Hematopoietic multipotent progenitor cell treated with erythropoietin and hydrocortisone succinate and interleukin-3 and kit ligand, for 8 days (in vitro differentiated cells): ENCODE data around the gene BCAN.
A peak's percentile ranks its signal among the peaks of the same experiment; 100 is the strongest.

Experiments
- DNase-seq: peaks from one replicate; pipeline ENCODE4 v3.0.0-alpha.2; 2015

BCAN gene

DNA sequence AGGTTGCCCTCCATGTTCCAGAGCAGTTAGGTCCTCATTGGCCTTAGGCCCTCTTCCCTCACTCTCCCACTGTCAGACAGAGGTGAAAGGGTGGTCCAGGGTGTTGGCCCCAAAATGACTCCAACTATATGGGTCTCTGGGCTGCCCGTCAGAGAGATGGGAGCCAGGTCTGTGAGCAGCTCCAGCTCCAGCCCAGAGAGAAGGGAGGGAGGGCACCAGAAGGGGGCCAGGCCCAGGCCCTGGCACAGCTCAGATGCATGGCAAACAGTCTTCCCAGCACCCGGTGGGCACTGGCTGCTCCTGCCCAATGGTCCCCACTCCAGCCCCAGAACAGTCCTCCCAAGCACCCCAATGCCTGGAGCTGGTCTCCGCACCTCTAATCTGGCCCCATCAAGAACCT is 2.2 kb downstream of the BCAN start:
- no peak for DNase-seq

DNA sequence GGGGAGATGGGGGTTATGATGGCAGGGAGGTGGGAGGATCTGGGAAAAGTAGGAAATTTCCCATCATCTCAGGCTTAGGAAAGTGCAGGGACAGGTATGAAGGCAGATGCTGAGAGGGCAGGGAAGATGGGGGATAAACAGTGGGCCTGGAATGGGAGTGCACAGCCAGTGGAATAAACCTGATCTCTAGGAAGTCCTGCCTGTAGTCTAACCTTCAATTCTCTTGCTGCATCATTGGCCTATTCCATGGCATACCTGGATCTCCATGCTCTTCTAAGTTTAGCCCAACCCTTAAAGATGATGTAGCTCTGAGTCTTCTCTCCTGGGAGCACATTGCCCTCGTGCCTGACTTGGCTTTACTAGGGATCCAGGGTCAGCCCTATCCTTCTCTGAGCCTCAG is 2.7 kb downstream of the BCAN start:
- no peak for DNase-seq

DNA sequence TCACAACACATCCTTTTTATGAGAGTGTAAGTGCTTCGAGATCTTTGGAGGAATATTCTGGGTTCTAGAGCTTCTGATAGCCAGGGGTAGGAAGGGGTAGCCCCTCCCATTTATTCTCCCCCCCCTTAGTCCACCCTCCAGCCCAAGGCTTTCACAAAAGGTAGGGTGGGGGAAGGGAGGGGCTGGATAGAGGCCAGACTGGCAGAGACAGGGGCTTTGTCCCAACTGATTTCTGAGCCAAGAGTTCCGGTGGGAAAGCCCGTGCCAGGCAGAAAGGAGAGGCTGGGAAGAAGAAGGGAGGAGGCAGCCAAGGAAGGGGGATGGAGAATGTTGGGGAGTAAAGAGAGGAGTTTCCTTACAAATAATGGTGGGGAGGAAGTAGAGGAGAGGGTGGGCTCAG is 3.1 kb downstream of the BCAN start:
- DNase-seq = no peak

DNA sequence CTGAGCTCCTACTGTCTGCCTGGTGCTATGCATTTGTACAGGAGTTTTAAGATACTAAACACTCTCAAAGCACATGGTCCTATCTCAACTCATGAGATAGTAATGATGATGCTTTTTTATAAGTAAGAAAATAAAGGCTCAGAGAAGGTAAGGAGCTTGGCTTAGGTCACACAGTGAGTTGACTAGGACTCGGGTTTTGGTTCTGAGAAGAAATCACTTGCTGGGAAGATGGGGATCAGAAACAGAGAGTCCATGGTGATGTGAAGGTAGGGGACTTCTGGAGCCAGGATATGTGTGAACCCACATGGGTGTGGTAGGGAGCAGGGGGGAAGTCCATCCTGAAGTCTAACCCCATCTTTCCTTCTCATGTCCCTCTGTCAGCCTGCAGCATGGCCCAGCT is 3.7 kb downstream of the BCAN start:
- no peak for DNase-seq

DNA sequence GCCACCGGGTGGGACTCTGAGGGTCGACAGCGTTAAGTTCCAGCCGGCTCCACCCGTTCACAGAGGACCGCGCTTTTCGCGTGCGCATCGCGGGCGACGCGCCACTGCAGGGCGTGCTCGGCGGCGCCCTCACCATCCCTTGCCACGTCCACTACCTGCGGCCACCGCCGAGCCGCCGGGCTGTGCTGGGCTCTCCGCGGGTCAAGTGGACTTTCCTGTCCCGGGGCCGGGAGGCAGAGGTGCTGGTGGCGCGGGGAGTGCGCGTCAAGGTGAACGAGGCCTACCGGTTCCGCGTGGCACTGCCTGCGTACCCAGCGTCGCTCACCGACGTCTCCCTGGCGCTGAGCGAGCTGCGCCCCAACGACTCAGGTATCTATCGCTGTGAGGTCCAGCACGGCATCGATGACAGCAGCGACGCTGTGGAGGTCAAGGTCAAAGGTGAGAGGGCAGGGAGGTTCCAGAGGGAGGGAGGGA is 4.9 kb downstream of the BCAN start:
- DNase-seq = no peak

DNA sequence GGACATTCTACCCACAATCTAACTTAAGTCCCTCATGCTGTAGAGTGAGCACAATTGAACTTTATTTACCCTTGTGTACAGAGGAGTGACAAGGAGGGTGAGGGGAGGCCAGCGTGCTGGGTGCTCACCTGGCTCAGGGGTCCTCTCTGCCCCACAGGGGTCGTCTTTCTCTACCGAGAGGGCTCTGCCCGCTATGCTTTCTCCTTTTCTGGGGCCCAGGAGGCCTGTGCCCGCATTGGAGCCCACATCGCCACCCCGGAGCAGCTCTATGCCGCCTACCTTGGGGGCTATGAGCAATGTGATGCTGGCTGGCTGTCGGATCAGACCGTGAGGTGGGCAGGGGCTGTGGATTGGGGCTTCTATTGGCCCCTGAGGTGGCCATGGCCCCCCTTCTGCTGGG is 5.4 kb downstream of the BCAN start:
- no peak for DNase-seq

DNA sequence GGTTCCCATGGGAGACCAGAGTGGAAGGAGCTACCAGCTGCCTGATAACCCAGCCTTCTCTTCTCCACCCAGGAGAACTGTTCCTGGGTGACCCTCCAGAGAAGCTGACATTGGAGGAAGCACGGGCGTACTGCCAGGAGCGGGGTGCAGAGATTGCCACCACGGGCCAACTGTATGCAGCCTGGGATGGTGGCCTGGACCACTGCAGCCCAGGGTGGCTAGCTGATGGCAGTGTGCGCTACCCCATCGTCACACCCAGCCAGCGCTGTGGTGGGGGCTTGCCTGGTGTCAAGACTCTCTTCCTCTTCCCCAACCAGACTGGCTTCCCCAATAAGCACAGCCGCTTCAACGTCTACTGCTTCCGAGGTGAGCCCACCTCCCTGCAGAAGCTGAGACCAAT is 6.6 kb downstream of the BCAN start:
- no peak for DNase-seq

DNA sequence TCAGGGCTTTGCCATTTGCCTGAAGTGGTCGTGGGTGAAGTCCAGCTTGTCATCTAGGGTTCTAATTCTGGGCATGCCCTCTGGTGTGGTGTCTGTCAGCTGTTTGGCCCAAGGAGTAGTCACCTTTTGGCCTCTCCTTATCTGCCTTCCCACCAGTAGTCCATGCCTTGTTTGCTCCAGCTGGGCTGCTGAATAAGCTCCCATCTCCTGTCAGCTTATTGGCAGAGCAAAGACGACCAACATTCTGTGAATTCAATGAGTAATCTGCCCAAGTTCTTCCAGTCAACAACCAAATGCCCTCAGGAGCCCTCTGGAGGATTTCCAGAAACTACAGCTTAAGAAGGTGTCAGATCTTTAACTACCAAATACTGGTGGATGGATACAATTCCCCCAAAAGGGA is 7.0 kb downstream of the BCAN start:
- no peak for DNase-seq

DNA sequence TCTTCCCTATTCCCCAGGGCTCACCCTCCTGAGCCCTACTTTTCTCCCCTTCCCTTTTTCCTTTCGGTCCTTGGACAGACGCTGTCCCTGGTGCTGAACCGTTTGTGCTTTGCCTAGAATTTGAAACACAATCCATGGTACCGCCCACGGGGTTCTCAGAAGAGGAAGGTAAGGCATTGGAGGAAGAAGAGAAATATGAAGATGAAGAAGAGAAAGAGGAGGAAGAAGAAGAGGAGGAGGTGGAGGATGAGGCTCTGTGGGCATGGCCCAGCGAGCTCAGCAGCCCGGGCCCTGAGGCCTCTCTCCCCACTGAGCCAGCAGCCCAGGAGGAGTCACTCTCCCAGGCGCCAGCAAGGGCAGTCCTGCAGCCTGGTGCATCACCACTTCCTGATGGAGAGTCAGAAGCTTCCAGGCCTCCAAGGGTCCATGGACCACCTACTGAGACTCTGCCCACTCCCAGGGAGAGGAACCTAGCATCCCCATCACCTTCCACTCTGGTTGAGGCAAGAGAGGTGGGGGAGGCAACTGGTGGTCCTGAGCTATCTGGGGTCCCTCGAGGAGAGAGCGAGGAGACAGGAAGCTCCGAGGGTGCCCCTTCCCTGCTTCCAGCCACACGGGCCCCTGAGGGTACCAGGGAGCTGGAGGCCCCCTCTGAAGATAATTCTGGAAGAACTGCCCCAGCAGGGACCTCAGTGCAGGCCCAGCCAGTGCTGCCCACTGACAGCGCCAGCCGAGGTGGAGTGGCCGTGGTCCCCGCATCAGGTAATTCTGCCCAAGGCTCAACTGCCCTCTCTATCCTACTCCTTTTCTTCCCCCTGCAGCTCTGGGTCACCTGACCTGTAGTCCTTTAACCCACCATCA is 10.4 kb downstream of the BCAN start:
- peak; percentile 54 for DNase-seq

DNA sequence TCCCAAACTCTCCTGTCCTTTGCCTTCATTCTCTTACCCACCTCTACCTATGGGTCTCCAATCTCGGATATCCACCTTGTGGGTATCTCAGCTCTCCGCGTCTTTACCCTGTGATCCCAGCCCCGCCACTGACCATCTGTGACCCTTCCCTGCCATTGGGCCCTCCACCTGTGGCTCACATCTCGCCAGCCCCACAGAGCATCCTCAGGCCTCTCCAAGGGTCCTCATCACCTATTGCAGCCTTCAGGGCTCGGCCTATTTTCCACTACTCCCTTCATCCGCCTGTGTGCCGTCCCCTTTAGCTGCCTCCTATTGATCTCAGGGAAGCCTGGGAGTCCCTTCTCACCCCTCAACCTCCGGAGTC is 11.1 kb downstream of the BCAN start:
- DNase-seq = no peak

DNA sequence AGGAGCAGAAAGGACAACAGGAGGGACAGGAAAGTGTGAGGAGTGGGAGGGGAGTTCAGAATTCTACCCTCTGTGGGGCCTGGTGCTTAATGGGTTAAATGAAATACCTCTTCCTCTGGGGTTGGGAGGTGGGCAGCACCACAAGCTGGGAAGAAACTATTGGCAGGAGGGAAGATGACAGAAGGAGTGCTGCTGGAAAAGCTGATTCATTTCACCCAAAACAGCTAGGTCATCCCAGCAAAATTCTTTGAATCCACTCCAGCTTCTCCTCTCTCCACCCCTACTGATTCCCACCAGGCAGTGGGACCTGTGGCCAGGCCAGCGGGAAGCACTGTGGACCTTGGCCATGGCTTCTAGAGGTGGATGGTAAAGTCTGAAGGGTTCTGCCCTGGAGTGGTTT is 12.8 kb downstream of the BCAN start:
- DNase-seq = no peak

DNA sequence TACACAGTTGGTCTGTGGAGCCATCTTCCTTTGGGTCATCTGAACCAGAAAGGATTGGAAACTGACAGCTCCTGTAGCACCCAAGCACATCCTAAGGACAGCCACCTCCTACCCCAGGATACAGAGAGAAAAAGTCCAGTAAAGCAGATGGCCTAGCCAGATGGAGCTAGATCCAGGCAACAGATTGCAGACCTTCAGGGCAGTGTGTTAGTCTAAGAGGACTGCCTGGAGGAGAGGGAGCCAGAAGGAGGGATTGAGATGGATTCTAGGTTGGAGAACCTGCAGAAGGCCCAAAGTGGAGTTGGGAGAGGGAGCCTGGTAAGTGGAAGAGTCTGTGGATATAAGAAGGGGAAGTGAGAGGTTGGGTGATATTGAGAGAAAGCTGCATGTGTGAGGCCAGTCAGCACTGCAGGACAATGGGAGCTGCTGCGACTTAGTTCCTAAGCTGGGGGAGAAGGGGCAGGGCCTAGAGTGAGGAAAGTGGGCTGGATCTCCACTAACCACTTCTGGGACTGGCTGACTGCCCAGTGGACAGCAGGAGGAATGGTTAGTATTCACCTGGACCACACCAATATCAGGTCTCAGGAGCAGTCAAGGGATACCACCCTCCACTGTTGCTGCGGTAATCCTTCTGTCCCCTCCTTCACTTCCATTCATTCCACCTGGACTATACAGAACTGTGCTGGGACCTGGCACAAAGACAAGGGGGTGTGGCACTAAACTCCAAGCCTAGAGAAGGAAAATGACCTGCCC is 13.4 kb downstream of the BCAN start:
- no peak for DNase-seq

DNA sequence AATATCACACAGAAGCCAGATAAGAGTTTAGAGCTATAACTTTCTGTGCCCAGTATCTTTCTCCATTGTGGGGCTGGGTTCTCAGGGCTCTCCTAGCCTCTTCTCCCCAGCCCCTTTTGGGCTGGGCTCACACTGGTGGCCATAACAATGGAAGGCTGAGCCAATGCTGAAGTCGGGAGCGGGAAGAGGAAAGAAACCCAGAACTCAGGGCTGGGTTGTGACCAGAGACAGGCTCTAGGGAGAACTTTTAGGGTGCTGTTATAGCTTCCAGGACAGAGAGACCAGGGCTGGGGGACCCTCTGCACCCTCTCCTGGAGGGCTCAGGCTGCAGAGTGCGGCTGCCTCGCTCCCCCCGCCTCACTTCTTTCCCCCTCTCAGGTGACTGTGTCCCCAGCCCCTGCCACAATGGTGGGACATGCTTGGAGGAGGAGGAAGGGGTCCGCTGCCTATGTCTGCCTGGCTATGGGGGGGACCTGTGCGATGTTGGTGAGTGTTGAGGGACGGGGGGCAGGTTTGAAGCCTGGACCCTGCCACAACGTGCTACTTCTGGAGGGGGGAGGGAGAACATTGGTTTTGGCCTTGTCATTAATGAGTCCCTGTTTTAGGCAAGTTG is 14.1 kb downstream of the BCAN start:
- DNase-seq = no peak

DNA sequence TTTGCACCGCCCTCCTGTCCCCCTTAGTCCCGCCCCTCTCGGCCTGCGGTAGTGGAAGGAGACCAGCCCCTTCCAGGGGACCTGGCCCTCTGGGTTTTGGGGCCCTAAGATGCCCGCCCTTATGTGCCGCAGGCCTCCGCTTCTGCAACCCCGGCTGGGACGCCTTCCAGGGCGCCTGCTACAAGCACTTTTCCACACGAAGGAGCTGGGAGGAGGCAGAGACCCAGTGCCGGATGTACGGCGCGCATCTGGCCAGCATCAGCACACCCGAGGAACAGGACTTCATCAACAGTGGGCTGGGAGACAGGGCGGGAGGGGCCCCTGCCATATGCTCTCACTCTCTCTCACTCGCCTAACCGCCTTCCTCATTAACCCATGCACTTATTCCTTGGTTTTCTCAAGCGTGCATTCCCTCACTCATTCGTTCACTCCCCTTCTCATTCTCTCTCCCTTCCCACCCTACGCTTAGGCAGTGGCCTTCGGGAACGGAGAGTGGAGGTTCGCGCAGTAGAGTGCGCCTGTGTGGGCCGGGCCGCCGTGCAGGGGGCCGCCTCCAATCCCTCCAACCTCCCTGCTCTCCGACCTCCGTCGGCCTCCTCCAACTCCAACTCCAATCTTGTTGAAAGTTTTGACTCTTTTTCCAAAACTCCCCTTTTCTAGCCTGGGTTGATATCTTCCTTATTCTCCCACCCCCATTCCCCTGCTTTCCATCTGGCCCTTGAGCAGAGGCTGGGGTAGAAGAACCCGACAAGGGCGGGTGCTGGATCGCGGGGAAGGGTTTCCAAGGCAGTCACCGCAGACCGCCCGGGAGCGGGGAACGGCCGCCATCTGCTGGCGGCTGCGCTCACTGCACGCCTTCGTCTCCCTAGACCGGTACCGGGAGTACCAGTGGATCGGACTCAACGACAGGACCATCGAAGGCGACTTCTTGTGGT is 15.2 kb downstream of the BCAN start:
- DNase-seq = peak; percentile 58

DNA sequence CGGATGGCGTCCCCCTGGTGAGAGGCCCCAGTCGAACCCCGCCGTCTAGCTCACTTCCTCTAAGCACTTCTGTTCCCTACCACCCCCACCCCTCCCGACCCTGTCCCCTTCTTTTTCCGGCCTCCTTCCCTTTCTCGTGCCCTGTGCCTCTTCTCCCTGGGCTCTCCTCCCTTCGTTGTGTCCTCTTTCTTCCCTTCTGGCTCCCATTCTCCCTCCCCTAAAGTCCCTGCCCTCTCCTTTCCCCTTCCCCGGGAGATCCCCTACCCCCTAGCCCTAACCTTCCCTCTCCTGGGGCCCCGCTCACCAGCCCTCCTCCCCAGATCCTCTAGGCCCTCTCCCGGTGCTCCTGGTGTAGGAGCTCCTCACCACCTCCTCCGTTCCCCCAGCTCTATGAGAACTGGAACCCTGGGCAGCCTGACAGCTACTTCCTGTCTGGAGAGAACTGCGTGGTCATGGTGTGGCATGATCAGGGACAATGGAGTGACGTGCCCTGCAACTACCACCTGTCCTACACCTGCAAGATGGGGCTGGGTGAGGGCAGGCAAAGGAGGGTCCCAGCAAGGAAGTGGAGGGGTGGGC is 15.9 kb downstream of the BCAN start:
- DNase-seq = no peak

DNA sequence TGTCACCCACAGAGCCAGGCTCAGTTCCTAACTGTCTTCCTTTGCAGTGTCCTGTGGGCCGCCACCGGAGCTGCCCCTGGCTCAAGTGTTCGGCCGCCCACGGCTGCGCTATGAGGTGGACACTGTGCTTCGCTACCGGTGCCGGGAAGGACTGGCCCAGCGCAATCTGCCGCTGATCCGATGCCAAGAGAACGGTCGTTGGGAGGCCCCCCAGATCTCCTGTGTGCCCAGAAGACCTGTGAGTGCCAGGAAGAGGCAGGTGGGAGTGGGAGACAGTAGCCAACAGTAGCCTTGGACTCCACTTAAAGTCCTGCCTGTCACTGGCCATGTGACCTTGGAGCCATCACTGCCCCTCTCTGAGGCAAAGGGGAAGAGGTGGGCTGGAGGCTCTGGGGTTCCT is 16.6 kb downstream of the BCAN start:
- DNase-seq = no peak

DNA sequence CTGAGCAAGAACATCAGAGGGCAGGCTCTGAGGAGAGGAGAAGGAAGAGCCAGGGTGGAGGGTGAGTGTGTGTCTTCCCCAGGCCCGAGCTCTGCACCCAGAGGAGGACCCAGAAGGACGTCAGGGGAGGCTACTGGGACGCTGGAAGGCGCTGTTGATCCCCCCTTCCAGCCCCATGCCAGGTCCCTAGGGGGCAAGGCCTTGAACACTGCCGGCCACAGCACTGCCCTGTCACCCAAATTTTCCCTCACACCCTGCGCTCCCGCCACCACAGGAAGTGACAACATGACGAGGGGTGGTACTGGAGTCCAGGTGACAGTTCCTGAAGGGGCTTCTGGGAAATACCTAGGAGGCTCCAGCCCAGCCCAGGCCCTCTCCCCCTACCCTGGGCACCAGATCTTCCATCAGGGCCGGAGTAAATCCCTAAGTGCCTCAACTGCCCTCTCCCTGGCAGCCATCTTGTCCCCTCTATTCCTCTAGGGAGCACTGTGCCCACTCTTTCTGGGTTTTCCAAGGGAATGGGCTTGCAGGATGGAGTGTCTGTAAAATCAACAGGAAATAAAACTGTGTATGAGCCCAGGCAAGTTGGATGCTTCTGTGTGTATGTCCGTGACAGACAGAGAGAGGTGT is 17.1 kb downstream of the BCAN start:
- DNase-seq = no peak

DNA sequence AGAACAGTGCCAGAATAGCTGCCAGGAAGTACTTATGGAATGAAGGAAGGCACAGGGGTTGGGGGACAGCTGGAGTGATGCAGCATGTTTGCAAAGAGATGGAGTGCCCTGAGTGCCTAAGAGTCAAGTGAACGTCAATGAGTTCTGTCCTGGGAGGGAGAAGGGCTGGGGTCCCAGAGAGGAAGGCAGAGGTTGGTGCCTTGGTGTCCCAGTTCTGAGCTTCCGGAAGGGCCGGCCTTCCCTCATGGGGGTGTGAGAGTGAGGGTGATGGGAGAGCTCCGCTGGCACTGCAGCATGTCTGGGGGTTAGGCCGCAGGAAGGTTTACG is 17.7 kb downstream of the BCAN start:
- no peak for DNase-seq

DNA sequence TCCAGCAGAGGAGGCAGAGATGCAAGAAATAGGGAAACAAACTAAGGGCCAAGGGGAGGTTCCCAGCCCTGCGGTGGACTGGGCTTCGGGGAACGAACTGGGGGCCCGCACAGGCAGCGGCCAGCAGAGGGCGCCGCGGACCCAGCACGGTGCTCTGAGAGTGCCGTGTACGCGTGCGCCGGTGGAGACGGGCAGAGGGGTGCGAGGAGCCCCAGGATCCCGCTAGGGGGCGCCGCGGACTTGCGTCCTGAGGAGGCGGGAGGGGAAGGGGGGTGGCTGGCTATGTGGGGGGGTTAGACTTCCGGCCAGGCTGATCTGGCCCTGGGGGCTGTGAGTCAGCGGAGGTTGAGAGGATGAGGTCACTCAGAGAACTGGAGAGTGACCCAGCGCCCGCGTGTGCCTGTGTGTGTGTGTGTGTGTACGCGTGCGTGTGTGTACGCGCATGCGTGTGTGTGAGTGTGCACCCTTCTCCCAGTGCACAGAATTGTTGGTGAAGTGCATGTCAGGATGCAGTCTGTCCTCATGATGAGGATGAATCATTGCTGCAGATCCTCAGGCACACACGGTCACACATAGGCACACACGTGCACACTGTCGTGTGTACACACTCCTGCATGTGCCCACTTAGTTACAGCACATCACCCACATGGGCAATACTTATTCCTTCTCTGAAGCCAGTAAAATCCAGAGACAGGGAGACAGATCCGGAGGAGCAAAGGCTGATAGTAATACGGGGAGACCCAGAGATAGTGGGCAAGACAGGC is 18.3 kb downstream of the BCAN start:
- peak; percentile 95 for DNase-seq

DNA sequence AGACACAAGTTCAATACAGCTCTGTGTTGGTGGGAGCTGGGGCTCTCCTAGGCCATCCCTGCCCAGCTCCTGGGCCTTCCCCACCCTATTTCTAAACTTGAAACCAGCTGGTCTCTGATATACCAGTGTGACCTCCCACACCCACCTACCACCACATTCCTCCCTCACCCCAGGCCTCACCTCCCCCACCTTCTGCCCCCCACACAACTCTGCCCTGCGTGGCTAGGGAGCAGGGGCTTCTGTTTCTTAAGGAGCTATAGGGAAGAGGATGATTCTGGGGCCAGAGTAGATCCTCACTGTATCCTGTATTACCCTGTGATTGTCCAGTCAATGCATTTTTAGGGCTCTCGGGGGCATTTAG is 18.8 kb downstream of the BCAN start:
- DNase-seq = no peak

DNA sequence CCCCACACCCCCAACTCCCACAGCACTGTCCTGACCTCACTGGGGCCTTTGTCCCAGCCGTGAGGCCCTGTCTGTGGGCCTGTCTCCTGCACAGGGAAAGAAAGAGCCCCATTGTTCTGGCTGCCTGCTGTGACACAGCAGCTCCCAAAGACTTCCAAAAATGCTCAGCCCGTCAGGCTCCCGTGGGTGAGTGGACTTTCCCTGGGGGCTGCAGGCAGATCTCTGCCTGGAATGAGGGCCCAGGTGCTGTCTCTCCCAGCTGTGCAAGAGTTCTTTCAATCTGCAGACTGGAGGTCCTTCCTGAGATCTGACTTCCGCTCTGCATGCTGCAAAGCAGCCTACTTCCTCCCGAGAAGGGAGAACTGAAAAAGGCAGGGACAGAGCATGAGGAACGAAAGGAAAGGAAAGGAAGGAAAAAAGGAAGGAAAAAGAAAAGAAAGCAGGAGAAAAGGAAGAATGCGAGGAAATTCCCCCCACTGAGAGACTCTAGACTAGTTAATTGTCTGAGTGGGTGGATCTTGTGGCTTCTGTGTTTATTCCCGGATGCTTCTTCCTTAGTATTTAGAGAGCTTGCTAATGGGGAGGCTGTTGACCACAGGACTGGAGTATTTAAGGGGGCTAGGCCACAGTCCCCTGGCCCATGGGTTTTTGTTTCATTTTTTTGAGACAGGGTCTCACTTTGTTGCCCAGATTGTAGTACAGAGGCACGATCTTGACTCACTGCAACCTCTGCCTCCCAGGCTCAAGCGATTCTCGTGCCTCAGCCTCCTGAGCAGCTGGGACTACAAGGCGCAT is 20.3 kb downstream of the BCAN start:
- no peak for DNase-seq
